GM19023 (cell line): Measurements from ENCODE around the gene SACM1L.

Experiments used
- ATAC-seq: cut with Tn5 transposase; IDR thresholded peaks from one replicate; pipeline ENCODE4 v1.9.1; 2021; ENCODE audit warnings: mild to moderate bottlenecking, moderate library complexity; ENCODE audit not compliant: unreplicated experiment

The SACM1L gene

DNA sequence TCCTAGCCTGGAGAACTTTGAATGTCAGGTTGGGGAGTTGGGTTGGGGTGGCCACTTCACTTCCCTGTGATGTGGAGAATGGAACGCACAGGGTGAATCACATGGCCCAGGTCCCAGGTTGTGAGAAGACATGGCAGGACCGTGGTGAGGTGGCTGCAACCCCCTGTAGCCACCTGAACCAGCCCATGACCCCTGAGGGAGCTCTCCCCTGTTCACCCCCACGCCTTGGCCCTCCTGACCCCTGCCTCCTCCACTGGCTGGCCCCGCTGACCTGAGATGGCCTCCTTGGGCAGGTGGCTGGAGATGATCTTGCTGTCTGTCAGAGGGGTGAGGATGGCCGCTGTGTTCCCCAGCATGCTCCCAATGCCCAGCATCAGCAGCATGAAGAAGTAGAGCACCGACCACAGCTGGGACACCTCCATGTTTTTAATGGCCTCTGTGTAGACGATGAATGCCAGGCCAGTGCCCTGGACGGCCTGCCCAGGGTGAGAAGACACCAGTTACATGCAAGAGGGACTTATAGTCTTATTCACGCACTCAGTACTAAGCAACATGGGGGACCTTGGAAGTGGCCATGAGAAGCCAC, 76.2 kb downstream of the SACM1L start:
- ATAC-seq = no peak

DNA sequence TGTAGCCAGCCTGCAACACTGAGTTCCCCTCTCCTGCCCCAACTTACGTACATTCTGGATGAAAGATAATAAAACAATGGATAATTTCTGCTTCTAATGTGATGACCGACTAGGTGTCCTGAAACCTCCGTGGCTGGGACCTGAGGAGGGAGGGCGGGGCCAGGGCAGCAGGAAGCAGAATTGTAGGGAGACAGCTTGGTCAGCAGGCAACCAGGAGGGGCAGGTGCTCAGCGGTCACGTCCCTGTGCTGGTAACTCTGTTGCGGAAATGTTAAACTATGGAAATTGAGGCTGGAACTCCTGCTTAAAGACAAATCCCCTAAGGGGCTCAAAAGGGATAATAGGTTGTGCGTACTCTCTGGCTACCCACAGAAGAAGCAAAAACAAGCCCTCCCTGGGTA, 76.8 kb downstream of the SACM1L start:
- no peak for ATAC-seq

DNA sequence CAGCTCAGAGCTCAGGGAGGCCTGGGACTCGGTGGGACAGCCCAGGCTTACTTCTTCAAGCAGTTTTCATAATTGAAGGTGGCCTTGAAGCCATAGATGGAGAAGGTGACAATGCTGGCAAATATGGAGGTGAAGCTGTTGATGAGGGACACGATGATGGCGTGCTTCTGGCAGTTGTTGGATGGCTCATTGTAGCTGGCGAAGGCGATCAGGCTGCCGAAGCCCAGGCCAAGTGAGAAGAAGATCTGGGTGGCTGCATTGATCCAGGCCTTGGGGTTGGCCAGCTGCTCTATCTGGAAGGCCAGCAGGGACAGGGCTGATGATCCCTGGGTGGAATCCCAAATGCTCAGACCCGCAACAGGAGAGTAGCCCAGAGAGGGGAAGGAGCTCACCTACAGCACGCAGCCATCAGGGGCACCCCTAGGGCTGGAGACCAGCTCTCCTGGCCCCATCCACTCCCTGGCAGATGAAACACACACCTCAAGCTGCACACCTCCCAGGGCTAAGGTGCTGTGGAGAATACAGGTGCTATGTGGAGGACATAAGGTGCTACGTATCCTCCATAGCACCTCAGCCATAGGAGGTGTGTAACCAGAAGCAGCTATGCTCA, 82.1 kb downstream of the SACM1L start:
- ATAC-seq = no peak

DNA sequence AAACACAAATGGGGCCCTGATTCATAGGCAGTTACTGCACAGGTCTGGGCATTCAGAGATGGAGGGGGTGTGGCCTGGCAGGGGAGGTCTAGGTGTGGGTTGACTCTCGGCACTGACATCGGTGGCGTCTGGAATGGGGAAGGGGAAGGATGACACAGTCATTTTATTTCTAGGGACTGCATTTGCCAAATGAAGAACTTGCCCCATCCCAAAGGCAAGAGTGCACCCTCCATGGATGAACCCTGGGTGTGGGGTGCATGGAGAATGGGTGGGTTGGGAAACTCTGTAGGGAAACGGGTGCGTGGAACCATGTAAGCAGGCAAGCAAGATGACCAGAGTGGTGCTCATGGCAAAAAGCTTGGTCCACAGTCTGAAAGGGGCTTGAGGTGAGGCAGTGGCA, 82.6 kb downstream of the SACM1L start:
- ATAC-seq = no peak

DNA sequence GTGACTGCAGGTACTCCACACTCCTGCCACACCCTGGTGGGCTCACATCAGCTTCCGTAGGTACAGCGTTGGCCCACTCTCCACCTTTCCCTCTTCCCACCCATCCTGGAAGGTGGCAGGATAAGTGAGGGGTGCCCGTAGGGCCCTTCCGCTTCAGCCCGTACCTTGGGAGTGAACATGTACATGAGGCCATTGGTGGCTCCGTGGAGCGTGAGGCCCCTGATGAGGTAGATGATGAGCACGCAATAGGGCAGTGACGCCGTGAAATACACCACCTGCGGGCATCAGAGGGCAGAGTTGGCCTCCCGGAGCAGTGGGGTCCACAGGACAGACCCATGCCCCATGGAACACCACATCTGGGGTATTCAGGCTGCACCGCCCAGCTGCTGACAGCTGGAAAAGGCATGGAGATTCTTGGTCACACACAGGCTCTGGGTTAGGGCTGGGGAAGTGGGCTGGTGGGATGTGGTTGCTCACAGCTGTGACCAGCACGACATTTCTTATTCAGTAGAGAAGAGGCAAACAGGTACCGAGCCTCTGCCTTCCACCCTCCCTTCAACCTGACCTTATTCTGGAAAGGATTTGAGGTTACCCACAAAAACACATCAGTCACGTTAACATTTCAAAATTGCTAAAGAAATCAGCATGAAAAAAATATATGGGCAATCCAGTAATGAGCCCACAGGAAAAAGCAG, 83.3 kb downstream of the SACM1L start:
- no peak for ATAC-seq

DNA sequence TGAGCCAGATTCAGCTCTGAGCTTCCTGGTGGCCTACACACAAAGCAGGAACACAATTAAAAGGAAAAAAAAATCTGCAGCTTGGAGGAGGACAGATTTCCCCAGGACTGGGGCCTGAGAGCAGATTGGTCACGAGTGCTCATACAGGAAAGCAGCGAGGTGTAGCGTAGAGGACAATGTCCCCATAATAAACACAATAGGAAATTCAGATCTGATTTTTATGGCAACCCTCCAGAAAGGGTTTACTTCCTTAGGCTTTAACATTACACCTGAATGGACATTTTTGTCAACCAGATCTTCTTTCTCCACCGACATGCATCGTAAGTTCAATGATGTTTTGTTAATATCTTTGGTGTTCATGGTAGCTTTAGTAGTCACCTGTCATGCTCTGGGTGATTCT, 83.9 kb downstream of the SACM1L start:
- ATAC-seq = no peak

DNA sequence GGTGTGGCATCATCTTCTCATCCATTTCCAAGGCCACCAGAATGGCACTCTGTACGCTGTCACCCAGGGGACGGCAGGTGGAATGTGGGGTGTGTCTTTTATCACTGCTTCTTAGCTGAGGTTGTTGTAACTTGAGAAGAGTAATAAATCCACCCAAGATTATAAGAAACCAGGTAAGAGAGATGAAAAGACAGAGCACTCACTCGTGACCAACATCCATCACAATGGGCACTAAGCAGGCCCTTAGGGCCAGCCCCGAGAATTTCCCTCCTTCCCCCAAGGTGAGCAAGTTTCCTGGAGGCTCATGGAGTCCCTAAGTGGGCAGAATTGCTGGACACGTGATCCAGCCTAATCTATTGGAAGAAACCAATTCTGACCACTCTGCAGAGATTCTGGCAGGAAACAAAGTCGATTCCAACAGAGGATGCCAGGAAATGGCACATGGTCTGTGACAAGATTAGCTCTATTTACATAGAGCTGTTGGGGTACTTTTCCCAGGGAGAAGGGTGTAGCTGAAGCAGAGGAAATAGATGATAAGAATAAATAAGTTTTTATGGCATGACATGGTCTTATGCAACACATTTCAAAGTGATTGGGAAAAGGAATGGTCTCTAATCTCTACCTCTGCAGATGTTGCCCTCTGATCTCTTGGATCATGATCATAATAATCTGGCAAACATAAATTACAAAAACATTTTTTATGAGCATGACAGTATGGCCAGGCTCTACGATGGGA, 84.7 kb downstream of the SACM1L start:
- no peak for ATAC-seq

DNA sequence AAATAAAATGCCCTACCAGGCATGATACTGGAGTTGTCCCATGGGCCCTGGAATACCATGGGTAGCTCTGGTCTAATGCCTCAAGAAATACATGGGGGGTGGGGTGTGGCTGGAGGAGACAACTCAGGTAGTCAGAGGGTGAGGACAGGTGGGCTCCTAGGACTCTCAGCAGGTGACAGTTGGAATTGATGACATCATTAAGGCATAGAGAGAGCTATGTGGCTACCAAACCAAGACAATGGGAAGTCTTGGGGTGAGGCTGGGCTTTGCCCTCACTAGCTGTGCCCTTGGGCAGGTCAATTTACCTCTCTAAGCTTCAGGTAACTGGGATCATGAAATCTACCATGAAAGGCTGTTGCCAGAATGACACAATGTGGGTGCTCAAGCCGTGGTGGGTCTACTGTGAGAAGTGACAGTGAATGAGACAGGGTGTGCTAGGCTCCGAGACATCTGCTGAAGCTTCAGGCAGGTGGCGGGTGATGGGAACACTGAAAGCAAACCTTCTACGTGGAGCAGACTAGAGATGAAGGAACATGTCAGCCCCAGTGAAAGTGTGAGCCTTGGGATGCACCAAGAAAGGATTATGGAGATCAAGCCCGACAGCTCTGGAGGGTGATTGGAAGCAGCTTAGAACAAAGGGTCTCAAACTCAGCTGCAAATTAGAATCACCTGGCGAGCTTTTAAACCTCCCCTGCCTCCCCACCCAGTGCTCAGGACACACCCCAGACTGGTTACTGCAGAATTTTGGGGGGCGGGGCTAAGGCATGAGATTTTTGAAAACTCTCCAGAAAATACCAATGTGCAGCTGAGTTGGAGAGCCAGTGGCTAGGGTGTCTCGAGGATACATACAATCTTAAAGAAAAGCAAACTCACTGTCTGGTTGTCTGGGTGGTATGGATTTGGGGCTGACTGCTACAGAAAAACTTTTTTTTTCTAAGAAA, 85.7 kb downstream of the SACM1L start:
- ATAC-seq = no peak

DNA sequence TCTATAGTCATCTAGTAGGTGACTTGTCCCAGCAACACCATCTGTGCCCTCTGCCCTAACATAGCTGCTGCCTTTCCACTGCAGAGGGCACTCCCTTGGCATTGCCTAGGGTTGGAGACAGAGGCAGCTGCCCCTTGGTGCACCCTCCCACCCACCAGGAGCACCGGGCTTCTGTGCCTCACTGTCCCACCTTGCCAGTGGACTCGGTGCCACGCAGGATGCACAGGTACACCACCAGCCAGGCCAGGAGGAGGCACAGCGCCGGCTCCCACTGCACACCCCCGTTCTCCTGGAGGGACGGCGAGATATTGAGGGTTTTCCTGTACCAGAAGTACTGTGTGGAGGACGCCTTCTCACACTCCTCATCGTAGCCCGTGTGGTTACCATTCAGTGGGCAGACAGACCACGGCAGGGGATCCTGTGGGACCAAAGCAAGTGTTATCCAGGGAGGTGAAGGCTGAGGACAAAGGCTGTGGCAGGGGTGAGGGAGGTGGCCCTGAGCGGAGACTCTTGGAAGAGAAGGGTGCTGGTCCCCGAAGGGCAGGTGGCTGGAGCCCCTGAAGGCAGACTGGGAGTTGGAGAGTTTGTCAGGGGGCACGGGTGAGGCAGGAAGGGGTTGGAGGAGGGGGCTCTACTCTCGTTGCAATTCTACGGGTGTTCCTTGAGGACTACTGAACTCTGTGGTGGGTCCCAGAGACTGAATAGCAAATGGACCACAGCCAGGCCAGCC, 86.5 kb downstream of the SACM1L start:
- no peak for ATAC-seq

DNA sequence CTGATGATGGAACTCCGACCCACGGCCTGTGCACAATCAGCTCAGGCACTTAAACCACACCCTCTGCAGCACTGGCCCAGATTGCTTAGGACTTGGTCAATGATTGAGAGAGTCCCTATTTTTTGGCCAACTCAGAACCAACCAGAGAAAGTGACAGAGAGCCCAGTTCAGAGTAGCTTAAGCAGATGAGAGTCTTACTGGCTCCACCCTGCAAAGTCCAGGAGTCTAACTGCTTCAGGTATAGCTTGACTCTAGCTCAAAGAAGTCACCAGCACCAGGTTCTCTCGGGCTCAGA, 87.1 kb downstream of the SACM1L start:
- no peak for ATAC-seq

DNA sequence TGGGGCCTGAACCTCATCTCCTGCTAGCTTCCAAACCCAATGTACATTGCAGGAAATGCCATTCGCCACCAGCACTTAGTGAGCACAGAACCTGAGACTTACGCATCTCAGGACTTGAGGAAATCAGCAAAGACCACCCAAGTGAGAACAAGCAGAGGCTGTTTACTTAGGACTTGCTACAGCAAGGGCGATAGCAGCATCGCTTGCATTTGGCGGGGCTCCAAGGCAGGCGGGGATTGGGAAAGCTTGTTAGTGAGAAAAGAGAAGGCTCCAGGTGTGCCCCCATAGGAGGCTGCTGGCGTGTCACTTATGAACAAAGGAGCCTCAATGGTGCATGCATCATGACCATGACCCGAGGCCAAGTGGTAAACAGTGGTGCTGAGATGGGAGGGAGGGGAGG, 87.4 kb downstream of the SACM1L start:
- no peak for ATAC-seq

DNA sequence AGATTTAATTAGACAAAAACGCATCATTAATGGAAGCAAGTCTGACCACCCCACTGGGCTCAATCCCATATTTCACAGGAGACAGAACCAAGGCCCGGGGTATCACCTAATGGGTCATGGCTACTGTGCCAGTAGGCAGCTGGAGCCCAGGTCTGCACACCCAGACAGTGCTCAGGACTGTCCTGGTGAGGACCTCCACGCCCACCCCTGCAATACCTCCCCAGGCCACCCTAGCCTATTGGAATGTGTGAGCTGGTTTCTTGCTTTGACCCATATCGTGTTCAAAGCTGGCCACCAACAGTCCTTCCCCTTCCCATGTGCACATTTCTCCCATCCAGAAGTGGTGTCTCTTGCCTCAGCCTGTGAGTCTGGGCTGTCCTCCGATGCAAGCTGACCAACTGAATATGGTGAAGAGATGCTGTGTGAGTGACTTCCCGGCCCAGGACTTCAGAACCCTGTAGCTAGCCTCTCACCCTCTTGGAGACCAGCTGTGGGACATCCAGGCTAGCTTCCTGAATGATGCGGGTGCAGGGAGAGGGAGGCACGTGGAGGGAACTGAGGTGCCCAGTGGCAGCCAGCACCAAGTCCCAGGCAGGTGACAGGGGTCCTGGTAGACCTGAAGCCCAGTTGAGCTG, 88.0 kb downstream of the SACM1L start:
- no peak for ATAC-seq

DNA sequence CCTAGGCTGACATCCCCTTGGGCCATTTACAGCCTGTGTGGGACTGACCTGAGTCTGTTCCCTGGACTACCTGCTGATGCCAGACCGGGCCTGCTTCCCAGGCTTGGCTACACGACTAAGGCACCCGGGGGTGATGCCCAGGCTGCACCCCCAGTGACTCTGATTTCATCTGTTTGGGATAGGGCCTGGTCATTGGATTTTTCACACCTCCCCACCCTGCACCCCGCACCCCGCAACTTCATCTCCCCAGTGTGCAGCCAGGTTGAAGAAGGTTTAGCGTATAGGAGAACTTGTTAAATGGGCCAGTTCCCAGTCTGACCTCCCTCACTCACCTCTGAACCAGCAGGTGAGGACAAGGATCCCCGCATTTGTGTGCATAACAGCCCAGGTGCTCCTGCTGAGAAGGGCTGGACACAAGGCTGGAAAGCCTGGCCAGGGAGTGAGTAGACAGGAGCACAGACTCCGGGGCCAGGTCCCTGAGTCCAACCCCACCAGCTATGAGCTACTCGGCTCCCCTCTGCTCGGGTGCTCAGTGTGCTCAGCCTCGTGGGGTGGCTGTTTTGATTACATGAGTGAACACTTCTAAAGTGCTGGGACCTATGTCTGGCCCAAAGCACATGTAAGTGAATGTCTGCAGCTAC, 88.7 kb downstream of the SACM1L start:
- no peak for ATAC-seq

DNA sequence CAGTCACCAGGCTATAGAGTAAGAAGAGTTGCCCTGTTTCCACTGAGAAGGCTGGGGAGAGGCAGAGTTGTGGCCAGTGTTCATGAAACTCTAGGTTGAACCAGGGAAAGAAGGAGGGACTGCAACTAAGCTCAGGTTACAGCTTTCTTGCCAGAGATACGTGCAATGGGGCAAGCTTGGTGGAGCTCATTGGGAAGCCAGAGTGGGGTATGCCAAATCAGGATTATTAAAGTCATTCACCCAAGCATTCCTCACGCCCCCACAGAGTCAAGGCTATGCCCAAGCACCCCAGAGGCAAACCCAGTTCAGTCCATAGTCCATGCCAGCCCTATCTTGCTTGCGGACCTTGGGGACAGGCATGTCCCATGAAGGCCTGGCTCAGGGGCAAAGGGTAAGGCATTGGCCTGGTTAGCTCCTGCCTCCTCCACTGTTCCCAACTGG, 89.6 kb downstream of the SACM1L start:
- ATAC-seq = no peak

DNA sequence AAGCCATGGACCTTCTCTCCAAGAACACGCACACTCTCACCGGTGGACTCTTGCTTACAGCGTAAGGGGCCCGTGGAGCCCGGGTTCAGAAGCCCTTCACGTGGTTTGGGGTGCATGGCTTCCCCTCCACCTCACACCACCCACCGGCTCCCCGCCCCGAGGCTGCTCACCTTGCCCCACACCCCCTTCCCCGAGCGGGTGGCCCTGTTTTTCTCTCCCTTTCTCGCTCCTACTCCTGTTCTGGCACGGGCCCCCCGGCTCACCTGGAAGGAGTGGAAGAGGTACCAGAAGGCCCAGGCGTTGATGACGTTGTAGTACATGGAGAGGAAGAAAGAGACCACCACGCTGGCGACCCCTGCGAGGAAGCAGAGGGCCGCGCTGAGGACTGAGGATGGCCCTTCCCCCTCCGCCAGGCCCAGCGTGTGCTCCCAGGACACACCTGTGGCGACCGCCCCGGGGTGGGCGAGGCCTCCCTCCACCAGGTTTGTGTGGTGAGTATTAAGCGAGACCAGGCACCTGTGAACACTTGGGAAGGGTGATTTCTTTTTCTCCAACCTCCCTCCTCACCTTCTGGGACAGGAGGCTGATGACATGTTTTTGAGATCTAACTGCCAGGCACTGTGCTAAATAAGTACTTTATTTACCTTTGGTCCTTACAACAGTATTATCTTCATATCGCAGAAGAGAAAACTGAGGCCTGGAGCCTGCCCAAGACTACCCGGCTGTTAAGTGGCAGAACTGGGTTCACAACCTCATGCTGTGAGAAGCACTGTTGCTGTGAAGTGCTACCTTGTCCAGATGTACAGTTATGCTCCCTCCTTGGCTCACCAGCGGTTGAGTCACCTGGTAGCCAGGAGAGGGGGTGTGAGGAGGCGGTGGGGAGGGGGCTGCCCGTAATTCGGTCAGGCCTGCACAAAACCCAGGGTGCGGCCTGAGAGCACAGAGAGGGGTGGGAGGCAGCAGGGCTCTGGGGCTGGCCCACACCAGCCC, 90.8 kb downstream of the SACM1L start:
- ATAC-seq = no peak

DNA sequence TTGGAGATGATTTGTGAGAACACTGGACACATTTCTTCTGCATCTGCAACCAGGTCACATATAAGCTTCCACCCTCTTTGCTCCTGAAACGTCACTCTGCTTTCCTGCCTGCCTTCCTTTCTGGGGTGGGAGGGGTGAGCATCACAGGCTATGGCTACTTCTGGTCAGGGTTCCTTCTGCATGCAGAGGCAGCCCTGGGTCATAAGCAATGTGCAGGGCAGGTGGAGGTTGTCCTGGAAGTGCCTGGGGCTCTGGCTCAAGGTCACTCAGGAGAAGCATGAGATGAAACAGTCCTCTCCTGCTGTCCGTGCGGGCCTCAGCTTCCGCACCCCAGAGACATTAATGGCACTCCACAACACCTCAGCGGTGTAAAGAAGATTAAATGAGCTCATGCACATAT, 92.1 kb downstream of the SACM1L start:
- ATAC-seq = no peak

DNA sequence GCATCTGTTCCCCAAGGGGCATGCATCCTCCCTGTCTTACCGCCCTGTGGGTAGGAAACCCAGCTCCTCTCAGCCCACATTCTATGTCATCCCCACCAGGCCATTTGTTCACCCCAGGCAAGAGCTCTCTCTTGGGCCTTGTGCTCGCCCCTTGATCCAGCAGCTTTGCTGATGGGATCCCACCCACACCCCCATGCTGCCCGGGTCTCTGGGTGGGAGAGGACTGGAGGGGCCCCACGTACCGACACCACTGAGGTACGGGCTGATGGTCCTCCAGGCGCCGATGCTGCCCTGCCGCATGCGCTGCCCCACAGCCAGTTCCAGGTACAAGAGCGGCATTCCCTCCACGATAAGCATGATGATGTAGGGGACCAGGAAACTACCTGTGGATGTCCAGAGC, 92.6 kb downstream of the SACM1L start:
- ATAC-seq = no peak

DNA sequence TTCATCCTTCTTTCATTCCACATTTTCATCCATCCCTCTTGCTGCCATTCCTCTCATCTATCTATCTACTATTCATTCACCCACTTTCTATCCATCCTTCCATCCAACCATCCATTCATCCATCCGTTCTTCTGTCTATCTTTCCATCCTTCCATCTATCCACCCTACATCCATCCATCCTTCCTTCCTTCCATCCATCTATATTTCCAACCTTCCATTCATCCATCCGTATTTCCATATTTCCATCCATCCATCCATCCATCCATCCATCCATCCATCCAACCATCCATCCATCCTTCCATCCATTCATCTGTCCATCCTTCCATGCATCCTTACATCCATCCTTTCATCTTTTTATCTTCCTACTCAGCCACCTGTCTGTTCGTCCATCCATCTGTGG, 93.2 kb downstream of the SACM1L start:
- ATAC-seq = no peak
